WTC11 (cell line): ENCODE data around the gene RPS6KA2. TPM values are rescaled to one million over a fixed set of nuclear protein-coding genes. Genes with fewer than 3 reads are reported as not detected.

Experiments
- ATAC-seq: fragments of 200-7000 bp; cut with Tn5 transposase; 2 replicates; pipeline ENCODE4 v1.10.0; 2021; ENCODE audit warnings: mild to moderate bottlenecking, moderate library complexity
- CTCF ChIA-PET: fragments of 300-600 bp; sonication (Branson Sonifier 250); formaldehyde crosslinking; loops from one replicate; lab custom pipeline; 2021; ENCODE audit warnings: antibody characterized with exemption; lab: Charles Lee
- POLR2A ChIA-PET: fragments of 350-600 bp; sonication (Branson Sonifier 250); formaldehyde crosslinking; loops from one replicate; lab custom pipeline; 2021; ENCODE audit warnings: antibody characterized with exemption; lab: Charles Lee
- DNase-seq: peaks from one replicate; pipeline ENCODE4 v3.0.0; 2021; ENCODE audit warnings: low spot score
- H3K27ac Mint-ChIP-seq: 2 replicates; pipeline ENCODE4 v1.8.0; 2021; ENCODE audit warnings: mixed read lengths
- H3K27me3 Mint-ChIP-seq: 2 replicates; pipeline ENCODE4 v1.8.0; 2021; ENCODE audit warnings: low read depth, mild to moderate bottlenecking, moderate library complexity, mixed read lengths
- H3K36me3 Mint-ChIP-seq: 2 replicates; pipeline ENCODE4 v1.8.0; 2021; ENCODE audit warnings: mixed read lengths
- H3K4me1 Mint-ChIP-seq: 2 replicates; pipeline ENCODE4 v1.8.0; 2022; ENCODE audit warnings: mixed read lengths
- H3K4me3 Mint-ChIP-seq: 2 replicates; pipeline ENCODE4 v1.8.0; 2021; ENCODE audit warnings: mild to moderate bottlenecking, moderate library complexity, mixed read lengths
- H3K9me3 Mint-ChIP-seq: 2 replicates; pipeline ENCODE4 v1.8.0; 2021; ENCODE audit warnings: mixed read lengths
- ARID4B ChIP-seq: sonication (generic); formaldehyde crosslinking; IDR thresholded peaks from 2 replicates; pipeline ENCODE4 v1.8.0; 2023; ENCODE audit warnings: missing genetic modification reagents, mild to moderate bottlenecking, borderline replicate concordance
- ETV6 ChIP-seq: sonication (generic); formaldehyde crosslinking; IDR thresholded peaks from 2 replicates; pipeline ENCODE4 v1.8.1; 2022; ENCODE audit warnings: mild to moderate bottlenecking, missing genetic modification reagents
- FOXP1 ChIP-seq: sonication (generic); formaldehyde crosslinking; IDR thresholded peaks from 2 replicates; pipeline ENCODE4 v1.8.0; 2022; ENCODE audit warnings: missing genetic modification reagents, mild to moderate bottlenecking, moderate library complexity, borderline replicate concordance
- GABPB1 ChIP-seq: sonication (generic); formaldehyde crosslinking; IDR thresholded peaks from 2 replicates; pipeline ENCODE4 v1.8.1; 2023; ENCODE audit warnings: mild to moderate bottlenecking, missing genetic modification reagents
- JUN ChIP-seq: sonication (generic); formaldehyde crosslinking; IDR thresholded peaks from 2 replicates; pipeline ENCODE4 v1.8.0; 2023; ENCODE audit warnings: mild to moderate bottlenecking, missing genetic modification reagents
- MLX ChIP-seq: sonication (generic); formaldehyde crosslinking; IDR thresholded peaks from 2 replicates; pipeline ENCODE4 v1.8.1; 2023; ENCODE audit warnings: mild to moderate bottlenecking, missing genetic modification reagents, moderate library complexity
- NFATC4 ChIP-seq: fragments of 250-450 bp; sonication (Bioruptor Pico); IDR thresholded peaks from 2 replicates; pipeline ENCODE4 v1.9.0; 2021; ENCODE audit warnings: mild to moderate bottlenecking
- NR2C2 ChIP-seq: sonication (generic); formaldehyde crosslinking; IDR thresholded peaks from 2 replicates; pipeline ENCODE4 v1.8.0; 2022; ENCODE audit warnings: mild to moderate bottlenecking, missing genetic modification reagents
- SMAD3 ChIP-seq: sonication (generic); formaldehyde crosslinking; IDR thresholded peaks from 2 replicates; pipeline ENCODE4 v1.8.0; 2022; ENCODE audit warnings: missing genetic modification reagents, mild to moderate bottlenecking, borderline replicate concordance
- TP53 ChIP-seq: sonication (generic); formaldehyde crosslinking; IDR thresholded peaks from 2 replicates; pipeline ENCODE4 v1.8.1; 2023; ENCODE audit warnings: mild to moderate bottlenecking, missing genetic modification reagents
- ZNF281 ChIP-seq: sonication (generic); formaldehyde crosslinking; IDR thresholded peaks from 2 replicates; pipeline ENCODE4 v1.8.0; 2023; ENCODE audit warnings: mild to moderate bottlenecking, missing genetic modification reagents
- ZNF396 ChIP-seq: fragments of 250-450 bp; sonication (Bioruptor Pico); IDR thresholded peaks from 2 replicates; pipeline ENCODE4 v1.8.0; 2021; ENCODE audit warnings: mild to moderate bottlenecking, moderate library complexity, borderline replicate concordance
- ZNF532 ChIP-seq: fragments of 250-450 bp; sonication (Bioruptor Pico); IDR thresholded peaks from 2 replicates; pipeline ENCODE4 v1.9.0; 2021; ENCODE audit warnings: mild to moderate bottlenecking, borderline replicate concordance
- ZNF671 ChIP-seq: fragments of 250-450 bp; sonication (Bioruptor Pico); IDR thresholded peaks from 2 replicates; pipeline ENCODE4 v1.8.0; 2021; ENCODE audit warnings: mild to moderate bottlenecking
- total RNA-seq: library from RNA; stranded (reverse); gene quantifications from 3 replicates; pipeline ENCODE4 v1.2.3, GENCODE V29; 2021
- TF ChIP-seq, protein P1 (sequence below): sonication (generic); formaldehyde crosslinking; IDR thresholded peaks from 2 replicates; pipeline ENCODE4 v1.8.1; 2022; ENCODE audit warnings: mild to moderate bottlenecking, moderate library complexity, missing genetic modification reagents
- TF ChIP-seq, protein P2 (sequence below): sonication (generic); formaldehyde crosslinking; IDR thresholded peaks from 2 replicates; pipeline ENCODE4 v1.8.0; 2022; ENCODE audit warnings: mild to moderate bottlenecking, missing genetic modification reagents
- TF ChIP-seq, protein P3 (sequence below): fragments of 250-450 bp; sonication (Bioruptor Pico); conservative IDR thresholded peaks from 2 replicates; pipeline ENCODE4 v1.9.0; 2021; ENCODE audit warnings: mild to moderate bottlenecking

RPS6KA2 gene
- total RNA-seq, 1 experiment from 2014 or later, result 24.2 TPM

GRCh38 chr6:166473886-166474571 lies 153.0 kb downstream of the RPS6KA2 start:
- ChIA-PET CTCF (interaction anchor here (0.7 kb wide), 1 partner anchor 176 kb away, joined by 3 read pairs; no protein-coding TSS in a partner anchor), POLR2A (no interaction called here)
- Mint-ChIP-seq H3K36me3 (no peaks in the 10 kb centered on the region; the same call in 1 of the 2 replicates), H3K27ac (no peak overlapping the region), H3K27me3 (no peaks in the 10 kb centered on the region), H3K4me1 (0 out of 2 replicates have a peak, but pooled peaks cover 4% of the 10 kb centered on the region), H3K9me3 (no peaks in the 10 kb centered on the region), H3K4me3 (no peak overlapping the region)
- DNase-seq (no peak), ATAC-seq (no peak)
- TF ChIP-seq MLX (CRISPR knock-in tag), result no peak
- no peak for TF ChIP-seq NR2C2 (CRISPR knock-in tag)
- no peak for TF ChIP-seq ZNF396 (CRISPR knock-in tag)
- no peak for TF ChIP-seq ZNF671 (CRISPR knock-in tag)
- no peak for TF ChIP-seq NFATC4 (CRISPR knock-in tag)
- TF ChIP-seq SMAD3, result no peak
- TF ChIP-seq, protein P1, sequence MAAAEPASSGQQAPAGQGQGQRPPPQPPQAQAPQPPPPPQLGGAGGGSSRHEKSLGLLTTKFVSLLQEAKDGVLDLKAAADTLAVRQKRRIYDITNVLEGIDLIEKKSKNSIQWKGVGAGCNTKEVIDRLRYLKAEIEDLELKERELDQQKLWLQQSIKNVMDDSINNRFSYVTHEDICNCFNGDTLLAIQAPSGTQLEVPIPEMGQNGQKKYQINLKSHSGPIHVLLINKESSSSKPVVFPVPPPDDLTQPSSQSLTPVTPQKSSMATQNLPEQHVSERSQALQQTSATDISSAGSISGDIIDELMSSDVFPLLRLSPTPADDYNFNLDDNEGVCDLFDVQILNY (CRISPR knock-in tag), result no peak
- TF ChIP-seq ARID4B (CRISPR knock-in tag), result no peak
- no peak for TF ChIP-seq ETV6 (CRISPR knock-in tag)
- TF ChIP-seq, protein P2, sequence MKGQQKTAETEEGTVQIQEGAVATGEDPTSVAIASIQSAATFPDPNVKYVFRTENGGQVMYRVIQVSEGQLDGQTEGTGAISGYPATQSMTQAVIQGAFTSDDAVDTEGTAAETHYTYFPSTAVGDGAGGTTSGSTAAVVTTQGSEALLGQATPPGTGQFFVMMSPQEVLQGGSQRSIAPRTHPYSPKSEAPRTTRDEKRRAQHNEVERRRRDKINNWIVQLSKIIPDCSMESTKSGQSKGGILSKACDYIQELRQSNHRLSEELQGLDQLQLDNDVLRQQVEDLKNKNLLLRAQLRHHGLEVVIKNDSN (CRISPR knock-in tag), result no peak
- no peak for TF ChIP-seq ZNF532 (CRISPR knock-in tag)
- TF ChIP-seq FOXP1 (CRISPR knock-in tag), result no peak

GRCh38 chr6:166472636-166473035 lies 154.4 kb downstream of the RPS6KA2 start:
- DNase-seq (no peak), ATAC-seq (no peak)
- ChIA-PET POLR2A (no interaction called here), CTCF (no interaction called here)
- H3K27ac Mint-ChIP-seq, result no peak overlapping the region
- H3K9me3 Mint-ChIP-seq, result no peaks in the 10 kb centered on the region
- peaks cover 4% of the 10 kb centered on the region; the same call in 1 of the 2 replicates for H3K36me3 Mint-ChIP-seq
- H3K4me1 Mint-ChIP-seq, result 0 out of 2 replicates have a peak, but pooled peaks cover 4% of the 10 kb centered on the region
- H3K4me3 Mint-ChIP-seq, result no peak overlapping the region
- H3K27me3 Mint-ChIP-seq, result no peaks in the 10 kb centered on the region
- TF ChIP-seq ZNF281 (CRISPR knock-in tag), result no peak
- no peak for TF ChIP-seq NR2C2 (CRISPR knock-in tag)
- no peak for TF ChIP-seq TP53 (CRISPR knock-in tag)
- TF ChIP-seq GABPB1 (CRISPR knock-in tag), result no peak
- TF ChIP-seq, protein P3, sequence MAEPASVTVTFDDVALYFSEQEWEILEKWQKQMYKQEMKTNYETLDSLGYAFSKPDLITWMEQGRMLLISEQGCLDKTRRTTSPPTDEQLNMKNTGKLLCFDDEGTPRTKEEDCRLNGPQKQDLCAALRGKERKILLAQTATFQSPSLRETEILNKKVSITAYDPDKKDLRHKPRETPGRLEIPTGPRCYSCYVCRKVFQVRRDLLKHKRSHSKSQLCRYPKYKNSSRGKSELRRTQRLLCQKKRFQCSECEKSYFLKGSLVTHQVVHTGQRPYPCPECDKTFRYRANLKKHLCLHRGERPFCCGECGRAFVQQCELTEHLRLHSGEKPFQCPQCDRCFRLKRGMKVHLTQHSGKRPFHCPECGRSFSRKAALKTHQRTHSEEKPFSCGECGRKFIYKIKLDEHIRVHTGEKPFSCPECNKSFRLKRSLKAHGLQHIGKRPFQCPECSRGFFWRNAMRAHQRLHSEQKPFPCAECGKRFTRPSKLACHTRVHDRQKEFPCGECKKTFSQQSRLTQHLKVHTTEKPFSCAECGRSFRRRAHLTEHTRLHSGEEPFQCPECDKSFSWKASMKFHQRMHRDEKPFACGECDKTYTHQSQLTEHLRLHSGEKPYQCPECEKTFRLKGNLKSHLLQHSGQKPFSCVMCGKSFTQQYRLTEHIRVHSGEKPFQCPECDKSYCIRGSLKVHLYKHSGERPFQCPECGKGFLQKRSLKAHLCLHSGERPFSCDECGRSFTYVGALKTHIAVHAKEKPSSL (CRISPR knock-in tag), result no peak
- TF ChIP-seq JUN (CRISPR knock-in tag), result no peak
